Measurements from ENCODE around the gene ATP2C2. TPM values are rescaled to one million over a fixed set of nuclear protein-coding genes. Genes with fewer than 3 reads are reported as not detected.

ATP2C2 gene
- total RNA-seq, 2 experiments from 2014 or later = not detected

GRCh38 chr16:84482001-84482891, 113.9 kb downstream of the ATP2C2 start:
- no peaks in the 10 kb centered on the region for H3K27me3 ChIP-seq (ENCODE audit: control insufficient read depth in 1 of 2, insufficient read depth in 2 of 2, low read length in 2 of 2)
- Mint-ChIP-seq H3K4me3 (no peak overlapping the region), H3K27ac (no peak overlapping the region), H3K36me3 (ENCODE audit: low read depth) (peaks cover 31% of the 10 kb centered on the region), H3K27me3 (no peaks in the 10 kb centered on the region), H3K9me3 (no peaks in the 10 kb centered on the region), H3K4me1 (ENCODE audit: low read depth) (no peaks in the 10 kb centered on the region)
- intact Hi-C loops (cut with DNase I, micrococcal nuclease) = loop anchor here in 1 of 2 experiments (5.0 kb wide), 1 partner anchor 205 kb away; no protein-coding TSS in a partner anchor
- ChIA-PET POLR2A (no interaction called here), CTCF (no interaction called here)
- no peak overlapping the region for H3K4me3 ChIP-seq (ENCODE audit: low read length)
- H3K36me3 ChIP-seq (ENCODE audit: insufficient read depth, low read length) = peaks cover 55% of the 10 kb centered on the region
- no peak for DNase-seq
- no peak for ATAC-seq (ENCODE audit: poor library complexity)
- no peaks in the 10 kb centered on the region for H3K4me1 ChIP-seq (ENCODE audit: insufficient read depth, low read length)
- no peak for TF ChIP-seq CTCF (IDR thresholded peaks at IDR 0.05)
- no peak overlapping the region for H3K27ac ChIP-seq (ENCODE audit: low read depth in 1 of 2, low read length in 2 of 2)
- no peaks in the 10 kb centered on the region for H3K9me3 ChIP-seq (ENCODE audit: control insufficient read depth in 1 of 2, insufficient read depth in 1 of 2, low read length in 2 of 2)

GRCh38 chr16:84482951-84483881, 114.9 kb downstream of the ATP2C2 start:
- ChIA-PET POLR2A (no interaction called here), CTCF (interaction anchor here (0.7 kb wide), 1 partner anchor 206 kb away, joined by 3 read pairs; no protein-coding TSS in a partner anchor)
- H3K9me3 Mint-ChIP-seq = no peaks in the 10 kb centered on the region
- H3K27ac Mint-ChIP-seq = no peak overlapping the region
- no peaks in the 10 kb centered on the region for H3K27me3 Mint-ChIP-seq
- no peak for DNase-seq
- H3K4me3 Mint-ChIP-seq = no peak overlapping the region
- Histone ChIP-seq H3K4me3 (ENCODE audit: low read length) (no peak overlapping the region), H3K27ac (ENCODE audit: low read depth in 1 of 2, low read length in 2 of 2) (no peak overlapping the region), H3K27me3 (ENCODE audit: control insufficient read depth in 1 of 2, insufficient read depth in 2 of 2, low read length in 2 of 2) (no peaks in the 10 kb centered on the region), H3K9me3 (ENCODE audit: control insufficient read depth in 1 of 2, insufficient read depth in 1 of 2, low read length in 2 of 2) (no peaks in the 10 kb centered on the region), H3K4me1 (ENCODE audit: insufficient read depth, low read length) (no peaks in the 10 kb centered on the region), H3K36me3 (ENCODE audit: insufficient read depth, low read length) (peaks cover 61% of the 10 kb centered on the region)
- peaks cover 38% of the 10 kb centered on the region for H3K36me3 Mint-ChIP-seq (ENCODE audit: low read depth)
- intact Hi-C loops (cut with DNase I, micrococcal nuclease) = loop anchor here in 1 of 2 experiments (5.0 kb wide), 1 partner anchor 206 kb away; no protein-coding TSS in a partner anchor
- H3K4me1 Mint-ChIP-seq (ENCODE audit: low read depth) = no peaks in the 10 kb centered on the region
- TF ChIP-seq CTCF (IDR thresholded peaks at IDR 0.05) = no peak
- ATAC-seq (ENCODE audit: poor library complexity) = no peak

- Histone ChIP-seq H3K27me3 (ENCODE audit: control insufficient read depth in 1 of 2, insufficient read depth in 2 of 2, low read length in 2 of 2) (no peaks in the 10 kb centered on the region), H3K4me3 (ENCODE audit: low read length) (no peak overlapping the region), H3K36me3 (ENCODE audit: insufficient read depth, low read length) (peaks cover 69% of the 10 kb centered on the region), H3K4me1 (ENCODE audit: insufficient read depth, low read length) (no peaks in the 10 kb centered on the region), H3K9me3 (ENCODE audit: control insufficient read depth in 1 of 2, insufficient read depth in 1 of 2, low read length in 2 of 2) (no peaks in the 10 kb centered on the region), H3K27ac (ENCODE audit: low read depth in 1 of 2, low read length in 2 of 2) (no peak overlapping the region)
- H3K9me3 Mint-ChIP-seq = no peaks in the 10 kb centered on the region
- H3K27ac Mint-ChIP-seq = no peak overlapping the region
- intact Hi-C loops (cut with DNase I, micrococcal nuclease) = loop anchor here in 1 of 2 experiments (5.0 kb wide), 1 partner anchor 207 kb away; no protein-coding TSS in a partner anchor
- POLR2A ChIA-PET = no interaction called here
- no peak for TF ChIP-seq CTCF (IDR thresholded peaks at IDR 0.05)
- DNase-seq (no peak), ATAC-seq (ENCODE audit: poor library complexity) (no peak)
- H3K4me3 Mint-ChIP-seq = no peak overlapping the region
- CTCF ChIA-PET = interaction anchor here (0.7 kb wide), 1 partner anchor 207 kb away, joined by 3 read pairs; no protein-coding TSS in a partner anchor
- H3K4me1 Mint-ChIP-seq (ENCODE audit: low read depth) = no peaks in the 10 kb centered on the region
- peaks cover 38% of the 10 kb centered on the region for H3K36me3 Mint-ChIP-seq (ENCODE audit: low read depth)
- H3K27me3 Mint-ChIP-seq = no peaks in the 10 kb centered on the region
These were observed 115.7 kb downstream of the ATP2C2 start for GRCh38 chr16:84483882-84484565.

Data from CD4-positive, alpha-beta T cell (primary cell).